ENCODE measurements around the gene HEATR5A. TPM values are rescaled to one million over a fixed set of nuclear protein-coding genes. Genes with fewer than 3 reads are reported as not detected.

Gene HEATR5A
- total and polyA plus RNA-seq, 2 of the 13 experiments (the other 11 are each of a cell fraction or from before 2014, with no cell fraction given): 36.4 to 105 TPM

GRCh38 chr14:31256534-31257243 lies 163.7 kb downstream of the HEATR5A start (continued):
- no peak for TF ChIP-seq EHMT2 (IDR thresholded peaks at IDR 0.05; ENCODE audit: borderline replicate concordance, low read depth, low read length)
- peak; percentile 70; the same call in 1 of the 2 replicates for TF ChIP-seq ZMAT3 (CRISPR knock-in tag; conservative IDR thresholded peaks at IDR 0.05)
- peak; percentile 15; the same call in 1 of the 2 replicates for TF ChIP-seq HDAC2 (CRISPR knock-in tag; IDR thresholded peaks at IDR 0.05)
- 0 out of 2 replicates have a peak, but pooled peaks have one; percentile 8 for TF ChIP-seq ETV5 (CRISPR knock-in tag; IDR thresholded peaks at IDR 0.05; ENCODE audit: borderline replicate concordance)
- no peak for TF ChIP-seq ASH2L (IDR thresholded peaks at IDR 0.05; ENCODE audit: insufficient read length, low read depth, low read length)
- TF ChIP-seq SOX13 (IDR thresholded peaks at IDR 0.05): 0 out of 2 replicates have a peak, but pooled peaks have one; percentile 11
- no peak for TF ChIP-seq SOX13 (CRISPR knock-in tag; conservative IDR thresholded peaks at IDR 0.05 in 1 of 2, IDR thresholded peaks at IDR 0.05 in 1 of 2)
- TF ChIP-seq ZNF704 (CRISPR knock-in tag; IDR thresholded peaks at IDR 0.05; ENCODE audit: borderline replicate concordance): no peak
- TF ChIP-seq TBL1XR1 (IDR thresholded peaks at IDR 0.05; ENCODE audit: borderline replicate concordance, low read length, partially characterized antibody): no peak
- TF ChIP-seq ZNF605 (CRISPR knock-in tag; IDR thresholded peaks at IDR 0.05): no peak
- TF ChIP-seq SIX4 (CRISPR knock-in tag; IDR thresholded peaks at IDR 0.05): 0 out of 2 replicates have a peak, but pooled peaks have one; percentile 7
- no peak for TF ChIP-seq NFE2L1 (CRISPR knock-in tag; IDR thresholded peaks at IDR 0.05; ENCODE audit: borderline replicate concordance)
- no peak; the same call in 1 of the 2 replicates for TF ChIP-seq ZNF687 (CRISPR knock-in tag; IDR thresholded peaks at IDR 0.05)
- no peak; the same call in 1 of the 2 replicates for TF ChIP-seq SALL1 (CRISPR knock-in tag; IDR thresholded peaks at IDR 0.05)
- TF ChIP-seq AHR (CRISPR knock-in tag; IDR thresholded peaks at IDR 0.05): peak; percentile 23; the same call in 1 of the 2 replicates
- TF ChIP-seq ZNF546 (CRISPR knock-in tag; conservative IDR thresholded peaks at IDR 0.05): no peak
- TF ChIP-seq ARNT2 (CRISPR knock-in tag; IDR thresholded peaks at IDR 0.05; ENCODE audit: low read depth): no peak
- no peak for TF ChIP-seq E2F1 (CRISPR knock-in tag; IDR thresholded peaks at IDR 0.05)
- 0 out of 2 replicates have a peak, but pooled peaks have one; percentile 20 for TF ChIP-seq DRAP1 (CRISPR knock-in tag; IDR thresholded peaks at IDR 0.05)
- TF ChIP-seq RFXANK (CRISPR knock-in tag; IDR thresholded peaks at IDR 0.05): no peak
- TF ChIP-seq ZNF883 (CRISPR knock-in tag; IDR thresholded peaks at IDR 0.05; ENCODE audit: not compliant biosample characterization): peak; percentile 71
- no peak for TF ChIP-seq ZNF619 (CRISPR knock-in tag; IDR thresholded peaks at IDR 0.05)
